Prostate gland (tissue), 2 donors: Measurements from ENCODE around the gene EXTL1. TPM values are rescaled to one million over a fixed set of nuclear protein-coding genes. Genes with fewer than 3 reads are reported as not detected.

Experiments
- DNase-seq: peaks from one replicate; pipeline ENCODE4 v3.0.0-alpha.2; 2019; ENCODE audit warnings: low spot score
- H3K27ac ChIP-seq, 2 donors: fragments of 200-600 bp; sonication (generic); 2 replicates each; pipeline ENCODE4 v1.5.1; 2017 to 2019
- H3K27me3 ChIP-seq: fragments of 200-600 bp; sonication (generic); replicated peaks from 2 replicates; pipeline ENCODE4 v1.5.1; 2019; ENCODE audit not compliant: insufficient read depth
- H3K36me3 ChIP-seq, 2 donors: fragments of 200-600 bp; sonication (generic); 1 replicate in 1 of 2; 2 replicates in 1 of 2; pipeline versions ENCODE4 v1.5.1 to v1.8.1; 2017 to 2019
- H3K4me1 ChIP-seq: fragments of 200-600 bp; sonication (generic); replicated peaks from 2 replicates; pipeline ENCODE4 v1.5.1; 2019
- H3K4me3 ChIP-seq, 2 donors: fragments of 200-600 bp; sonication (generic); 2 replicates each; pipeline ENCODE4 v1.5.1; 2017 to 2019
- H3K9me3 ChIP-seq: fragments of 200-600 bp; sonication (generic); 2 replicates; pipeline ENCODE4 v1.5.1; 2017
- POLR2A ChIP-seq: fragments of 450-650 bp; IDR thresholded peaks from one replicate; pipeline ENCODE4 v1.6.1; 2016; ENCODE audit warnings: antibody characterized with exemption, mild to moderate bottlenecking
- POLR2AphosphoS5 ChIP-seq: sonication (generic); formaldehyde crosslinking; IDR thresholded peaks from one replicate; pipeline ENCODE4 v1.6.1; 2017; ENCODE audit warnings: antibody characterized with exemption
- WGBS: methylation state at CpG from one replicate; pipeline ENCODE4 v1.1.5; 2018; 5-methylcytosine and 5-hydroxymethylcytosine counted together
- intact Hi-C: fragments of 100-400 bp; cut with DNase I; formaldehyde crosslinking; loops from one replicate; pipeline ENCODE4 v1.14.2; 2022
- small RNA-seq, 2 donors: library from RNA; depleted of rRNA; stranded (forward); fragments of <200 nt; gene quantifications; one replicate each; pipeline ENCODE3, GENCODE V24; 2016
- total RNA-seq, 2 donors: library from RNA; depleted of rRNA; stranded (reverse); fragments of >200 nt; gene quantifications; one replicate each; pipeline ENCODE4 v1.1.0, GENCODE V29; 2016

The EXTL1 gene
- total RNA-seq, 2 donors from 2014 or later, result 3.2 TPM; not detected in 1

DNA sequence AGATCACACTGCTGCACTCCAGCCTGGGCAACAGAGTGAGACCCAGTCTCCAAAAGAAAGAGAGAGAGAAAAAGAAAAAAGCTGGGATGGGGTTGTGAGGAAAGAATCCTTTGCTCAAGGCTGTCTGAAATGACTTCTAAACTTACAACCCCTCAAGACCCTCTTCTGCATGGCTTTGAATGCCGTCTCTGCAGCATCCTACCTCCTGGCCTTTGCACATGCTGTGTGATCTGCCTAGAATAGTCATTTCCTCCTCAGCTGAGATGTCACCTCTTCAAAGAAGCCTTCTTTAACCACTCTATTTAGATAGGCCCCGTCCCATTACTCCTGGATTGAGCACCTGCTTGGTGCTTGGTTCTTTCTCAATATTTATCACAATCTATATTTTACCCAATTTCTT lies 63.3 kb downstream of the EXTL1 start:
- H3K27ac ChIP-seq, result no peak overlapping the region
- no peak for DNase-seq
- H3K4me1 ChIP-seq, result no peaks in the 10 kb centered on the region
- H3K9me3 ChIP-seq, result no peaks in the 10 kb centered on the region
- no peak overlapping the region for H3K4me3 ChIP-seq
- H3K27me3 ChIP-seq, result peaks cover 2% of the 10 kb centered on the region
- TF ChIP-seq POLR2A (no peak), POLR2AphosphoS5 (no peak)
- 95% methylated on average over 2 of the region's 2 CpGs for whole genome bisulfite sequencing
- H3K36me3 ChIP-seq, result no peaks in the 10 kb centered on the region
- intact Hi-C loops, result no loop called here

Small RNAs within 50 kb of the gene (small RNA-seq; reads per million reads assigned to genes)
- gene RF00283, result 0 reads per million in 2 donors
- gene RF00492, result 0 reads per million in 2 donors

Other genes with a start within 250 kb of the EXTL1 start
- 10 to 100 TPM; 89.7 to 90.0 TPM for gene SELENON, start 221.6 kb upstream of the EXTL1 start, total RNA-seq
- 100 to 1,000 TPM in 1 of 2 donors, 10 to 100 TPM in 1; 82.2 to 112 TPM for gene MTFR1L, start 201.8 kb upstream of the EXTL1 start, total RNA-seq
- 1 to 10 TPM in 1 of 2 donors, under 1 TPM in 1; 0.32 to 4.3 TPM for gene AUNIP, start 162.3 kb upstream of the EXTL1 start, total RNA-seq
- 10 to 100 TPM in 1 of 2 donors, 1 to 10 TPM in 1; 7.8 to 74.0 TPM for gene PAQR7, start 146.1 kb upstream of the EXTL1 start, total RNA-seq
- gene STMN1, start 115.4 kb upstream of the EXTL1 start, total RNA-seq, result 100 to 1,000 TPM in 1 of 2 donors, 10 to 100 TPM in 1; 21.8 to 138 TPM
- gene PAFAH2, start 23.7 kb upstream of the EXTL1 start, total RNA-seq, result 10 to 100 TPM; 17.4 to 18.7 TPM
- under 1 TPM; 0.05 to 0.34 TPM for gene SLC30A2, start 24.3 kb downstream of the EXTL1 start, total RNA-seq
- gene TRIM63, start 45.9 kb downstream of the EXTL1 start, total RNA-seq, result under 1 TPM in 1 of 2 donors, not detected in 1; 0.68 TPM
- 10 to 100 TPM; 10.5 TPM for gene PDIK1L, start 90.0 kb downstream of the EXTL1 start, total RNA-seq
- gene FAM110D, start 137.3 kb downstream of the EXTL1 start, total RNA-seq, result 1 to 10 TPM; 3.8 to 5.9 TPM
- gene C1orf232, start 147.2 kb downstream of the EXTL1 start, total RNA-seq, result not detected
- 10 to 100 TPM; 44.5 to 50.7 TPM for gene ZNF593, start 148.1 kb downstream of the EXTL1 start, total RNA-seq
- gene ZNF593OS, start 150.1 kb downstream of the EXTL1 start, total RNA-seq, result not detected
- 10 to 100 TPM; 24.8 to 32.4 TPM for gene CNKSR1, start 155.7 kb downstream of the EXTL1 start, total RNA-seq
- 1 to 10 TPM in 1 of 2 donors, not detected in 1; 1.5 TPM for gene CATSPER4, start 168.8 kb downstream of the EXTL1 start, total RNA-seq
- gene CEP85, start 212.4 kb downstream of the EXTL1 start, total RNA-seq, result 10 to 100 TPM in 1 of 2 donors, 1 to 10 TPM in 1; 3.4 to 21.0 TPM